Activated T-cell treated with anti-CD3 and anti-CD28 coated beads, Interleukin-2, amount 50 U/mL, for 24 hours (primary cell): Measurements from ENCODE around the gene GRIK3.

ENCODE experiments used
- DNase-seq: peaks from one replicate; pipeline ENCODE4 v3.0.0-alpha.2; 2020
- H3K27ac Mint-ChIP-seq: 2 replicates; pipeline ENCODE4 v1.8.0; 2020; ENCODE audit warnings: mild to moderate bottlenecking, mixed read lengths
- H3K27me3 Mint-ChIP-seq: 2 replicates; pipeline ENCODE4 v1.8.0; 2020; ENCODE audit warnings: mixed read lengths
- H3K36me3 Mint-ChIP-seq: 2 replicates; pipeline ENCODE4 v1.8.0; 2020; ENCODE audit warnings: low read depth, mixed read lengths
- H3K4me1 Mint-ChIP-seq: 2 replicates; pipeline ENCODE4 v1.8.0; 2020; ENCODE audit warnings: low read depth, mixed read lengths
- H3K4me3 Mint-ChIP-seq: 2 replicates; pipeline ENCODE4 v1.8.0; 2020; ENCODE audit warnings: mild to moderate bottlenecking, moderate library complexity, mixed read lengths
- H3K9me3 Mint-ChIP-seq: 2 replicates; pipeline ENCODE4 v1.8.0; 2020; ENCODE audit warnings: mixed read lengths

Gene GRIK3

DNA sequence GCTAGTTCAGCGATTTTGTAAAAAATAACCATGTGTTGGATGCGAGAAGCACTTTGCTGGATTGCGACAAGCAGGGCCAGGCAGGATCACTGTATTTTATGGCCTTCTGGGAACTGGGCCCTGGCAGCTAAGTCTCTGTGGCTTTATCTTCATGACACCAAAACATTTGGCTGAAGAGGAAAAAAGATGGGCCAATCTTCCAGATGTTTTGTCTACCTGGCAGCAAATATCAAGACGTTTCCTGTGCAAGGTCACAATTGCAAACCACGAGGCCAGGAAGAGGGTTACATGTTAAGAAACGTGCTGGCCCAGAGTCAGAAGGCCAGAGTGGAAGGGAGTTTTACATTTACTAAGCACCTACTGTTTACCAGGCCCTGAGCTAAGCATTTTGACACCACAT, 22.1 kb downstream of the GRIK3 start:
- peaks cover 7% of the 10 kb centered on the region for H3K27me3 Mint-ChIP-seq
- H3K9me3 Mint-ChIP-seq, result no peaks in the 10 kb centered on the region
- H3K4me3 Mint-ChIP-seq, result no peak overlapping the region
- no peaks in the 10 kb centered on the region for H3K4me1 Mint-ChIP-seq
- no peak overlapping the region for H3K27ac Mint-ChIP-seq
- no peak for DNase-seq
- no peaks in the 10 kb centered on the region for H3K36me3 Mint-ChIP-seq

DNA sequence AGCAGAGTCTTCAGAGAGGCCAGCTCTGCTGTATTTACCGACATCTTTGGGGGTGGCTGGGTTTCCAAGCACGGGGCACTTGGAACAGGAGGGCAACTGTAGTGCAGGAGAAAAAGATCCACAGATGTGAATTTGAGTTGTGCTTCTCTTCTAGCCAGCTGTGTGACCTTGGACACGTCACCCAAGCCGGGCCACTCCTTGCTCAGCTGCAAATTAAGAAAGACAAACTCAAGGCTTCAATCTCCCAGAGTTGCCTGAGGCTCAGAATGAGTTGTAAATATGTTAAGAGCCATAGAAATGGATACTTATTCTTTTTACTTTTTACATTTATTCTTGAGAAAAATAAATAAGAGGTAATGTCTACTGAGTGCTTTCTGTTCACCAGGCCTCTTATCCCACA, 24.3 kb downstream of the GRIK3 start:
- Mint-ChIP-seq H3K27ac (no peak overlapping the region), H3K9me3 (no peaks in the 10 kb centered on the region), H3K36me3 (no peaks in the 10 kb centered on the region), H3K4me3 (no peak overlapping the region), H3K4me1 (no peaks in the 10 kb centered on the region), H3K27me3 (peaks cover 6% of the 10 kb centered on the region)
- no peak for DNase-seq

DNA sequence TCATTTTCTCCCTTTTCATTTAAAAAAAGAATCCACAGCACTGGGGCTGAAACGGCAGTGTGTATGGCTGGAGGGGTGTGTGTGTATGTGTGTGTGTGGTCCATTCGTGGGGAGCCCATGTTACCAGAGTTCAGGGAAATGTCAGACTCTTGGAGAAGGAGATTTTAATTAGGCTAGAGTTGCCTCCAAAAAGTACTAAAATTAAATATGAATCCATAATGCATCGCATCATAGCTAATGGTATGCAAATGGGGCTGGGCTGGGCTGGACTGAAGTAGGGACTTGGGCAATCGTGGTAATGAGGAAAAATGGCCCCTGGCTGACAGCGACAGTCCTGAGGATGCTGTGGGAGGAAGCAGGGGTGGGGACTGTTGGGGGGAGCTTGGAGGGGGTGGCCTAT, 24.8 kb downstream of the GRIK3 start:
- no peaks in the 10 kb centered on the region for H3K36me3 Mint-ChIP-seq
- no peaks in the 10 kb centered on the region for H3K9me3 Mint-ChIP-seq
- H3K4me3 Mint-ChIP-seq, result no peak overlapping the region
- H3K27me3 Mint-ChIP-seq, result peaks cover 6% of the 10 kb centered on the region
- DNase-seq, result no peak
- H3K27ac Mint-ChIP-seq, result no peak overlapping the region
- no peaks in the 10 kb centered on the region for H3K4me1 Mint-ChIP-seq

DNA sequence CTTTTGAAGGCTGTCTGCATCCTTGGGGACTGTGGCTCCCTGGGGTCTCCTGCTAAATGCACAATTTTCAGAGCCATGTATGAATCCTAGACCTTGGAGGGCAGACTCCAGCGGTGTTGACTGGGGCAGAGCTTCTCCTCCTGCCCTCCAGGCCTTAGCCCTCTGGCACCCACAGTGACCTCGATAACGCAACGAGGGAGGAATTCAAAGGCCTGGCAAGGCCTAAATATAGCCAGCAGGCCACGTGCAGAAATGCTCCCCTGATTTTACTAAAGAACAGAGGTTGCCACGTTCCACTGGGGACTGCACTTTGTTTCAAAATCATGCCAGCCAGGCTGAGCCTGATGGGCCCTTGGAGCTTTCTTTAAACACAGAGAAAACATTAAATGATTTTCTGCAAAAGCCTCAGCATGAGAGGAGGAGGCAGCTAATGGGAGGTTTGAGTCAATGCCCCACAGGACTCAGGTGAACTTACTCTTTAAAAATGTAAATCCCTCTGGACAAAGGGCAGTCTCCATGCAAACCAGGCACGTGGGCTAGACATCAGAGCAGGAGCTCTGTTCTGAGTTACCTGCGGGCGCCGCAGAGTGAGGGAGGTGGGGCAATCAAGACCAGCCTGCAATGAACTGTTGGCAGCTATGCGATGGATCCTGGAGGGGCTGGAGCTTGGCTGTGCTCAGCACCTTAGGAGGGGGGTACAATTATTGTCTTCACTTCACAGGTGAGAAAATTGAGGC, 28.0 kb downstream of the GRIK3 start:
- no peak for DNase-seq
- Mint-ChIP-seq H3K27ac (no peak overlapping the region), H3K9me3 (no peaks in the 10 kb centered on the region), H3K27me3 (peaks cover 6% of the 10 kb centered on the region), H3K4me3 (no peak overlapping the region), H3K36me3 (no peaks in the 10 kb centered on the region), H3K4me1 (no peaks in the 10 kb centered on the region)

- Mint-ChIP-seq H3K4me3 (no peak overlapping the region), H3K27me3 (peaks cover 6% of the 10 kb centered on the region), H3K27ac (no peak overlapping the region), H3K9me3 (no peaks in the 10 kb centered on the region), H3K36me3 (no peaks in the 10 kb centered on the region), H3K4me1 (no peaks in the 10 kb centered on the region)
- no peak for DNase-seq
Measured at GRCh38 chr1:37002898-37003297, 31.4 kb downstream of the GRIK3 start.

DNA sequence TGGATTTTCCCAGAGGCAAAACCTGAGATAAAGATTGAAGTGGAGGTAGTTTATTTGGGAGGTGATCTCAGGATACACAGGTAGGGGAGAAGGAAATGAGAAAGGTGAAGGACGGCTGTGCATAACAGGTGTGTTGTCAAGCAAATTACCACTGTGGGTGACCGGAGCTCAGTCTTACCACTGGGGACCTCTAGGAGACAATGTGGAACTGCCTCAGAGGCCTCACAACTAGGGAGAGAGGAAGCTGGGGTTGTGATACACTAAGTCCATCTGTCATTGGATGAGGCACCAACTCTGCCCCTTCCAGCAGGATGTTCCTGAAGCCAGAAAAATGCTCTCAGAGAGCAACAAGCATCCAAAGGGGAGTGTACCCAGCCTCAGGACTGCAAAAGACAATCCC, 32.6 kb downstream of the GRIK3 start:
- H3K9me3 Mint-ChIP-seq, result no peaks in the 10 kb centered on the region

DNA sequence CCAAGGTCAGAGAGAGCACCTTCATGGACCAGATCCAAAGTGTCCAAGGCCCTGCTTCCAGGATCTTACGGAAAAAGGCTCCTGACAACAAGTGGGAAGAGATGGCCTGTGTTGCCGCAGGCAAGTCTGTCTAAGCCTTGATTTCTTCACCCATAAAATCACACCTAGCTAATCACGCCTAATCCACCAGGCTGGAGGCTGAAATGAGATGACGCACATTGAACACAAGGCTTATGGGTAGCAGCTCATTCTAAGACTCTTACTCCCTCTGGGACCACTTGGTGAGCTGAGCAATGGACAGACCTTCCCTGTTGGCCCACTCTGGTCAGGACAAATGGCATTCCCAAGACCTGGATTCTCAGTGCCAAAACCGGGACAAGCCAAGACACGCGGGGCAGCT, 38.2 kb downstream of the GRIK3 start:
- peaks cover 19% of the 10 kb centered on the region for H3K27me3 Mint-ChIP-seq
- no peak for DNase-seq
- no peaks in the 10 kb centered on the region for H3K36me3 Mint-ChIP-seq
- H3K9me3 Mint-ChIP-seq, result no peaks in the 10 kb centered on the region
- H3K27ac Mint-ChIP-seq, result no peak overlapping the region
- H3K4me3 Mint-ChIP-seq, result no peak overlapping the region
- no peaks in the 10 kb centered on the region for H3K4me1 Mint-ChIP-seq

More for the DNA sequence above, 32.6 kb downstream of the GRIK3 start:
- H3K27me3 Mint-ChIP-seq, result no peaks in the 10 kb centered on the region
- no peaks in the 10 kb centered on the region for H3K36me3 Mint-ChIP-seq
- H3K4me3 Mint-ChIP-seq, result no peak overlapping the region
- no peaks in the 10 kb centered on the region for H3K4me1 Mint-ChIP-seq
- DNase-seq, result no peak
- no peak overlapping the region for H3K27ac Mint-ChIP-seq

GRCh38 chr1:36994868-36995267, 39.4 kb downstream of the GRIK3 start:
- no peaks in the 10 kb centered on the region for H3K36me3 Mint-ChIP-seq
- DNase-seq, result no peak
- no peak overlapping the region for H3K4me3 Mint-ChIP-seq
- no peaks in the 10 kb centered on the region for H3K4me1 Mint-ChIP-seq
- peaks cover 22% of the 10 kb centered on the region for H3K27me3 Mint-ChIP-seq
- no peaks in the 10 kb centered on the region for H3K9me3 Mint-ChIP-seq
- H3K27ac Mint-ChIP-seq, result no peak overlapping the region

- no peak overlapping the region for H3K4me3 Mint-ChIP-seq
- no peaks in the 10 kb centered on the region for H3K36me3 Mint-ChIP-seq
- H3K9me3 Mint-ChIP-seq, result no peaks in the 10 kb centered on the region
- H3K4me1 Mint-ChIP-seq, result no peaks in the 10 kb centered on the region
- no peak for DNase-seq
- no peak overlapping the region for H3K27ac Mint-ChIP-seq
- H3K27me3 Mint-ChIP-seq, result peaks cover 22% of the 10 kb centered on the region
Measured at GRCh38 chr1:36994294-36994693, 40.0 kb downstream of the GRIK3 start.

DNA sequence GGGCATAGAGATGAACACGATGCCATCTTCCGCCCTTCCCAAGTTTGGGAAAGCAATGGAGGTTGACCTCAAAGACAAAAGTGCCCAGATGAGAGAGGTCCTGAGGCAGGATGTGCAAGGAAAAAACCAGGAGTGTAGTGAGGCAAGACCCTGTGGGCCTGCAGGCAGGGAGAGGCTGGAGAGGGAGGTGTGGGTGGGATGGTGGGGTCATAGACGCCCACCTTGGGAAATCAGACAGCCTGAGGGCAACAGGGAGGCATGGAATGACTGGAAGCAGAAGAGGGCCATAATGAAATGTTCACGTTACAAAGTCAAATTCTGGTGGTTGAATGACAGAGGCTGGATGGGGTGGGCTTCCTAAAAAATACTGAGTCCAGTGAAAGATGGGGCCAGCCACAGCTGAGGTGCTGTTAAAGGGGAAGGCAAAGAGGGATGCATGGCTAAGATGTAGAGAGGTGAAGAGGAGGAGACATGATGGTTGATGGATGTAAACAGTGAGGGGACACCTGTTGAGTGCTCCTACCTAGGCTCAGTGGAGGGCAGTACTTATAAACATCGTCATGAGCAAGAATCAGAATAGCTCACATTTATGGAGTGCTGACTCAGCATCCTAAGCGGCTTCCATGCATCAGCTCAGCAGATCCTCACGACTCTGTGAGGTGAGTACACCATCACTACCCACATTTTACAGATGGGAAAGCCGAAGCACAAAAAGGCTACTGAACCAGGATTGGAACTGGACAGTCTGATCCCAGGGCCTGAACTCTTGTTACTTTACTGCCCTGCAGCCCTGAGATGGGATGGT, 42.0 kb downstream of the GRIK3 start:
- DNase-seq, result no peak
- Mint-ChIP-seq H3K4me3 (no peak overlapping the region), H3K4me1 (no peaks in the 10 kb centered on the region), H3K36me3 (no peaks in the 10 kb centered on the region), H3K27ac (no peak overlapping the region), H3K9me3 (no peaks in the 10 kb centered on the region), H3K27me3 (peaks cover 26% of the 10 kb centered on the region)

GRCh38 chr1:36991551-36991950, 42.8 kb downstream of the GRIK3 start:
- Mint-ChIP-seq H3K4me1 (no peaks in the 10 kb centered on the region), H3K4me3 (no peak overlapping the region), H3K36me3 (no peaks in the 10 kb centered on the region), H3K27me3 (peaks cover 26% of the 10 kb centered on the region), H3K9me3 (no peaks in the 10 kb centered on the region), H3K27ac (no peak overlapping the region)
- no peak for DNase-seq

- Mint-ChIP-seq H3K4me1 (no peaks in the 10 kb centered on the region), H3K4me3 (no peak overlapping the region), H3K9me3 (no peaks in the 10 kb centered on the region), H3K36me3 (no peaks in the 10 kb centered on the region), H3K27me3 (peaks cover 26% of the 10 kb centered on the region), H3K27ac (no peak overlapping the region)
- DNase-seq, result no peak
Measured at GRCh38 chr1:36990928-36991327, 43.4 kb downstream of the GRIK3 start.

GRCh38 chr1:36989241-36989640, 45.1 kb downstream of the GRIK3 start:
- Mint-ChIP-seq H3K9me3 (no peaks in the 10 kb centered on the region), H3K4me3 (no peak overlapping the region), H3K36me3 (no peaks in the 10 kb centered on the region), H3K4me1 (no peaks in the 10 kb centered on the region), H3K27me3 (peaks cover 30% of the 10 kb centered on the region), H3K27ac (no peak overlapping the region)
- no peak for DNase-seq

DNA sequence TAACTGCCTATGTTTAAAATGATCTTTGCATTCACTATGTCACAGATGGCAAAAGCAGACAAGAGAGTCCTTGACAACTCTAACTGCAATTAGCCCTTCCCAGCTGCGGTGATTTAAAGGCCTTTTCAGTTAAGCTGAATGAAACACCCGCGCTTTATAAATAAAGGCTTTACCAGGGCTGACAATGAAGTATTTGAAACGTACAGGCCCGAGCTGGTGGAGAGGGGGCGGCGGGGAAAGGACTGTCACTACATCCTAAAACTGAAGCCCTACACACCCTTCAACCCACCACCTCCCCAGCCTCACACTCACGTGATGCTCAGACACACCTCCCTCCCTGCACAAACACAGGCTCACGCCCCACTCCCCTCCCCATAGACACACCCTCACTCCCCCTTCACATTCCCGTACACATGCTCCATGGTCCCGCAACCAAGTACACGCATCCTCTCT, 45.5 kb downstream of the GRIK3 start:
- DNase-seq, result no peak
- Mint-ChIP-seq H3K9me3 (no peaks in the 10 kb centered on the region), H3K27me3 (peaks cover 32% of the 10 kb centered on the region), H3K4me1 (no peaks in the 10 kb centered on the region), H3K4me3 (no peak overlapping the region), H3K27ac (no peak overlapping the region), H3K36me3 (no peaks in the 10 kb centered on the region)

- Mint-ChIP-seq H3K36me3 (no peaks in the 10 kb centered on the region), H3K27ac (no peak overlapping the region), H3K4me3 (no peak overlapping the region), H3K27me3 (peaks cover 31% of the 10 kb centered on the region), H3K9me3 (no peaks in the 10 kb centered on the region), H3K4me1 (no peaks in the 10 kb centered on the region)
- no peak for DNase-seq
Measured at GRCh38 chr1:36988321-36988720, 46.0 kb downstream of the GRIK3 start.
